ENCODE measurements around the gene TMEM117. TPM values are rescaled to one million over a fixed set of nuclear protein-coding genes. Genes with fewer than 3 reads are reported as not detected.

Gene TMEM117
- total RNA-seq, 1 donor from 2014 or later = not detected

DNA sequence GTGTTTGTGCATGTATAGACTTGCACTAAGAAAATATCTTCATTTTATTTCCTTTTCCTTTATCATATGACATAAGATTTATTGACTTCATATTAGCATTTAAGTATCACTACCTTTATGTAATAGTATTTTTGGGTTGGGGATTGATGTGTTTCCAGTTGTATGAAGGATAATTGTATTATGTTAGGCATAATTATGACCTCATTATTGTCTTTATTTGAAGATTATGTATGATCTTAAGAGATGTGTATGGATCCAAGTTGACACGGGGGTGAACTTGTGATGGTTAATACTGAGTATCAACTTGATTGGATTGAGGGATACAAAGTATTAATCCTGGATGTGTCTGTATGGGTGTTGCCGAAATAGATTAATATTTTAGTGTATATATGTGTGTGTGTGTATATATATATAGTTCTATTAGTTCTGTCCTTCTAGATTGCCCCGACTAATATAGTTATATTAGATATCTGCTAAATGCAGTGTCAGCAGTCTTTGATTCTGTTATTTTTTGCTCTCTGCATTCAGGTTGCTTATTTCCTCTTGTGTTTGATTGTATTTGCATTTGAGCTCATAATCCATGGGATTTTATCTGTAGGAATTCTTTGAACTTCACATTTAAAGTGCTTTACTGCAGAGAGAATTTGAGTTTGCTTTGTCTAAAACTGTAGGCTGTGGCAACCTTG, 211.0 kb downstream of the TMEM117 start:
- no peak for DNase-seq
- H3K27me3 Mint-ChIP-seq (ENCODE audit: unreplicated experiment) = peaks cover 2% of the 10 kb centered on the region
- TF ChIP-seq, protein P1, sequence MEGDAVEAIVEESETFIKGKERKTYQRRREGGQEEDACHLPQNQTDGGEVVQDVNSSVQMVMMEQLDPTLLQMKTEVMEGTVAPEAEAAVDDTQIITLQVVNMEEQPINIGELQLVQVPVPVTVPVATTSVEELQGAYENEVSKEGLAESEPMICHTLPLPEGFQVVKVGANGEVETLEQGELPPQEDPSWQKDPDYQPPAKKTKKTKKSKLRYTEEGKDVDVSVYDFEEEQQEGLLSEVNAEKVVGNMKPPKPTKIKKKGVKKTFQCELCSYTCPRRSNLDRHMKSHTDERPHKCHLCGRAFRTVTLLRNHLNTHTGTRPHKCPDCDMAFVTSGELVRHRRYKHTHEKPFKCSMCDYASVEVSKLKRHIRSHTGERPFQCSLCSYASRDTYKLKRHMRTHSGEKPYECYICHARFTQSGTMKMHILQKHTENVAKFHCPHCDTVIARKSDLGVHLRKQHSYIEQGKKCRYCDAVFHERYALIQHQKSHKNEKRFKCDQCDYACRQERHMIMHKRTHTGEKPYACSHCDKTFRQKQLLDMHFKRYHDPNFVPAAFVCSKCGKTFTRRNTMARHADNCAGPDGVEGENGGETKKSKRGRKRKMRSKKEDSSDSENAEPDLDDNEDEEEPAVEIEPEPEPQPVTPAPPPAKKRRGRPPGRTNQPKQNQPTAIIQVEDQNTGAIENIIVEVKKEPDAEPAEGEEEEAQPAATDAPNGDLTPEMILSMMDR (IDR thresholded peaks at IDR 0.05; ENCODE audit: partially characterized antibody, unreplicated experiment) = no peak
- H3K36me3 Mint-ChIP-seq (ENCODE audit: unreplicated experiment) = no peaks in the 10 kb centered on the region
- H3K9me3 Mint-ChIP-seq (ENCODE audit: unreplicated experiment) = no peaks in the 10 kb centered on the region
- H3K27ac Mint-ChIP-seq (ENCODE audit: unreplicated experiment) = no peak overlapping the region
- H3K4me1 Mint-ChIP-seq (ENCODE audit: low read depth, unreplicated experiment) = no peaks in the 10 kb centered on the region
- H3K4me3 Mint-ChIP-seq (ENCODE audit: unreplicated experiment) = no peak overlapping the region

DNA sequence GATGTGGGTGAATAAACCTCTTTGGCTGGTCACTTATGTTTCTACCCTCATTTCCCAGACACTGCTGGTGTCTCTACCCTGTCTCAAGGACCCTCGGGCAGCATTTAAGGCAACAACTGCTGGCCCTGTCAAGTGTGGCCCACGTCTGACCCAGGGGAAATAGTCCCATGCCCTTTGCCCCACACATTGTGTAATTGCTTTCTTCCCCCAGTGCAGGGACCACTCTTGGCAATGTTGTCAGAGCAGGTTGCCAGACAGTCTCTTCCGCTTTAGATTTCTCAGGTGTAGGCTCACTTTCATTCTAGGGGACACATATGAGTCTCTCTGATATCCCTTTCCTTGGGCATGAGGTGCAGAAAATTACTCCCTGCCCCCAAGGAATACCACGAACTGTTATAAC, 216.7 kb downstream of the TMEM117 start:
- no peak overlapping the region for H3K27ac Mint-ChIP-seq (ENCODE audit: unreplicated experiment)
- DNase-seq = no peak
- H3K27me3 Mint-ChIP-seq (ENCODE audit: unreplicated experiment) = peaks cover 2% of the 10 kb centered on the region
- H3K9me3 Mint-ChIP-seq (ENCODE audit: unreplicated experiment) = no peaks in the 10 kb centered on the region
- H3K36me3 Mint-ChIP-seq (ENCODE audit: unreplicated experiment) = no peaks in the 10 kb centered on the region
- H3K4me3 Mint-ChIP-seq (ENCODE audit: unreplicated experiment) = no peak overlapping the region
- no peaks in the 10 kb centered on the region for H3K4me1 Mint-ChIP-seq (ENCODE audit: low read depth, unreplicated experiment)
- TF ChIP-seq, protein P1 (IDR thresholded peaks at IDR 0.05; ENCODE audit: partially characterized antibody, unreplicated experiment) = no peak

DNA sequence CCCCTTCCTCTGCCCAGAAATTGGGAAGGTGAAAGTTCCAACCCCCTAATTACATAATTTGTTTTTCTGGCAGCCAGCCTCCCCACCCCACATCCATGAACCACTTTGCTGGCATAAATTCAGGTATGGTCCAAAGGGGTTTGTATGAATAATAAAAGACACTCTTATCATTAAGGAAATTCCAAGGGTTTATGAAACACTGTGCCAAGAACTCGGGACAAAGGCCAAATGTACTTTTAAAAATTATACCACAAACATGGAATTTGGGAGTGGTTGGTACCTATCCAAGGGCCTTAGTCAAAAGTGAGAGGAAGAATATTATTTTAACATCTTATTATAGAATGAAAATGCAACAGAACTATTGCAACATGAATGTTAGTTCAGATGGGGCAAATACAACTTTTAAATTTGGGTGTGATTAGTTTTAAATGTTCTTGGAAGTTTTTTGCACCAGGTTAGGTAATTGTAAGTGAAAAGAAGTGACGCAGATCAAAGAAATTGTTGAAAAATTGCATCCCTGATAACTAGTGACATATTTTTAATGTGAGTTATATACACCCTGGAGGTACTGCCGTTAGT, 217.8 kb downstream of the TMEM117 start:
- H3K4me3 Mint-ChIP-seq (ENCODE audit: unreplicated experiment) = no peak overlapping the region
- no peak for DNase-seq
- H3K9me3 Mint-ChIP-seq (ENCODE audit: unreplicated experiment) = no peaks in the 10 kb centered on the region
- H3K27me3 Mint-ChIP-seq (ENCODE audit: unreplicated experiment) = no peaks in the 10 kb centered on the region
- H3K4me1 Mint-ChIP-seq (ENCODE audit: low read depth, unreplicated experiment) = no peaks in the 10 kb centered on the region
- TF ChIP-seq, protein P1 (IDR thresholded peaks at IDR 0.05; ENCODE audit: partially characterized antibody, unreplicated experiment) = no peak
- H3K36me3 Mint-ChIP-seq (ENCODE audit: unreplicated experiment) = no peaks in the 10 kb centered on the region
- H3K27ac Mint-ChIP-seq (ENCODE audit: unreplicated experiment) = no peak overlapping the region

DNA sequence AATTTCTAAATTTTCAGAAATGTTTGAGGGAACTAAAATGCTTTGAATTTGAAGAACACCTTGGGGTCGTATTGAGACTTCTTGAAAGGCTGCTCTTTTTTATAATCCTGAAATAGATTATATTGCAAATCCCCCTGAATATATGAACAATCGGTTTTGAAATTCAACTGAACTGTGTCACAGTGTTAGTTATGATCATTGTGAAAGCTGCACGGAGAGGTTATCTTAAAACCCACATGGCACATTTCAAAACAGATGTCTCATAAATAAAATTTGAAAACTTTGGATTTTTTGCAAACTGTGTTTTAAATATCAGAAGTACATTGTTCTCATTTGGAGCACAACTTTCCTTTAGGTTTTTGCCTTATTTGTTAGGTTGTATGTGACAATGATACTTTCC, 218.4 kb downstream of the TMEM117 start:
- Mint-ChIP-seq H3K9me3 (ENCODE audit: unreplicated experiment) (no peaks in the 10 kb centered on the region), H3K27ac (ENCODE audit: unreplicated experiment) (no peak overlapping the region), H3K4me1 (ENCODE audit: low read depth, unreplicated experiment) (no peaks in the 10 kb centered on the region), H3K27me3 (ENCODE audit: unreplicated experiment) (no peaks in the 10 kb centered on the region), H3K4me3 (ENCODE audit: unreplicated experiment) (no peak overlapping the region), H3K36me3 (ENCODE audit: unreplicated experiment) (no peaks in the 10 kb centered on the region)
- TF ChIP-seq, protein P1 (IDR thresholded peaks at IDR 0.05; ENCODE audit: partially characterized antibody, unreplicated experiment) = no peak
- no peak for DNase-seq

DNA sequence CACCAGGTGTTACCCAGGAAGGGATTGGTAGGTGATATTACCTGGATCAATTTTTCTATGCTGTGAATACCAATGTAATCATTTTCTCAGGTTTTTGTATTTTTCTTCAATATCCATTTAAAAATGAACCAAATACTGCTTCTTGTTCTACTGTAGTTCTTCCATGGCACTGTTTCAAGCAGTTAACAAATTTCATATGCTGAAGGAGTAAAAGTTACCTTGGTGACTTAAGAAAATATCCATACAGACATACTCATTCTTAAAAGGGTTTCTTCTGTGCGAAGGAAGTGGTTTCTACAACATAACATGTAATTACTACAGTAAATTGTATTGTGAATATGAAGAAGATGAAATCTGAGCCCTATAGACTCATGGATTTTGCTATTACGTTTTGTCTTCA, 222.5 kb downstream of the TMEM117 start:
- no peak for DNase-seq
- no peaks in the 10 kb centered on the region for H3K9me3 Mint-ChIP-seq (ENCODE audit: unreplicated experiment)
- no peak overlapping the region for H3K27ac Mint-ChIP-seq (ENCODE audit: unreplicated experiment)
- H3K4me3 Mint-ChIP-seq (ENCODE audit: unreplicated experiment) = no peak overlapping the region
- TF ChIP-seq, protein P1 (IDR thresholded peaks at IDR 0.05; ENCODE audit: partially characterized antibody, unreplicated experiment) = no peak
- H3K27me3 Mint-ChIP-seq (ENCODE audit: unreplicated experiment) = no peaks in the 10 kb centered on the region
- H3K36me3 Mint-ChIP-seq (ENCODE audit: unreplicated experiment) = no peaks in the 10 kb centered on the region
- H3K4me1 Mint-ChIP-seq (ENCODE audit: low read depth, unreplicated experiment) = no peaks in the 10 kb centered on the region

Data from glutamatergic neuron (in vitro differentiated cells).